Vagina (tissue), 2 donors: ENCODE results near the gene STK10. TPM values are rescaled to one million over a fixed set of nuclear protein-coding genes. Genes with fewer than 3 reads are reported as not detected.
A peak's percentile ranks its signal among the peaks of the same experiment; 100 is the strongest.

Source experiments
- DNase-seq, 2 donors: peaks; one replicate each; pipeline ENCODE4 v3.0.0-alpha.2; 2017; ENCODE audit errors: extremely low spot score in 2 of 2
- H3K27ac ChIP-seq: fragments of 200-600 bp; sonication (generic); one replicate; pipeline ENCODE4 v1.5.1; 2019
- H3K27me3 ChIP-seq: fragments of 200-600 bp; sonication (generic); one replicate; pipeline ENCODE4 v1.5.1; 2019
- H3K36me3 ChIP-seq, 2 donors: fragments of 200-600 bp; sonication (generic); one replicate each; pipeline ENCODE4 v1.5.1; 2017 to 2019
- H3K4me1 ChIP-seq: fragments of 200-600 bp; sonication (generic); one replicate; pipeline ENCODE4 v1.5.1; 2019
- H3K4me3 ChIP-seq, 2 donors: fragments of 200-600 bp; sonication (generic); 1 replicate in 1 of 2; 2 replicates in 1 of 2; pipeline ENCODE4 v1.5.1; 2016 to 2019
- H3K9me3 ChIP-seq: fragments of 200-600 bp; sonication (generic); one replicate; pipeline ENCODE4 v1.5.1; 2019
- CTCF ChIP-seq, 3 experiments: fragments of 450-650 bp in 2 of 3; fragments of 200-600 bp in 1 of 3; sonication (generic) in 1 of 3; IDR thresholded peaks; one replicate each; pipeline ENCODE4 v1.5.1; 2017 to 2019; ENCODE audit warnings: antibody characterized with exemption in 3 of 3, mild to moderate bottlenecking in 2 of 3, moderate library complexity in 2 of 3
- POLR2A ChIP-seq, 2 donors: fragments of 450-650 bp; IDR thresholded peaks; one replicate each; pipeline ENCODE4 v1.6.1; 2017; ENCODE audit warnings: antibody characterized with exemption in 2 of 2, mild to moderate bottlenecking in 2 of 2, moderate library complexity in 2 of 2
- POLR2AphosphoS5 ChIP-seq, 2 donors: sonication (generic); formaldehyde crosslinking; IDR thresholded peaks; one replicate each; pipeline ENCODE4 v1.9.0; 2017; ENCODE audit warnings: antibody characterized with exemption in 2 of 2, mild to moderate bottlenecking in 2 of 2, low read depth in 1 of 2; ENCODE audit not compliant: insufficient read depth in 1 of 2
- intact Hi-C: fragments of 100-400 bp; cut with DNase I; formaldehyde crosslinking; loops from one replicate; pipeline ENCODE4 v1.15.1; 2023
- total RNA-seq: library from RNA; depleted of rRNA; stranded (reverse); fragments of >200 nt; gene quantifications from one replicate; pipeline ENCODE4 v1.2.3, GENCODE V29; 2016

The STK10 gene
- total RNA-seq, 1 donor from 2014 or later = 33.9 TPM

GRCh38 chr5:172105811-172106210 is 82.2 kb downstream of the STK10 start:
- intact Hi-C loops = loop anchor here (5.0 kb wide), 1 partner anchor 186 kb away; no protein-coding TSS in a partner anchor
- no peak for TF ChIP-seq POLR2A (IDR thresholded peaks at IDR 0.05)
- no peak for TF ChIP-seq CTCF (IDR thresholded peaks at IDR 0.05)
- TF ChIP-seq POLR2AphosphoS5 (IDR thresholded peaks at IDR 0.05; ENCODE audit: insufficient read depth in 1 of 2, low read depth in 1 of 2) = no peak
- Histone ChIP-seq H3K27me3 (no peaks in the 10 kb centered on the region), H3K36me3 (peaks cover 0 to 3% of the 10 kb centered on the region in 2 donors), H3K4me1 (peaks cover 40% of the 10 kb centered on the region), H3K4me3 (no peak overlapping the region), H3K9me3 (no peaks in the 10 kb centered on the region), H3K27ac (no peak overlapping the region)
- no peak for DNase-seq

DNA sequence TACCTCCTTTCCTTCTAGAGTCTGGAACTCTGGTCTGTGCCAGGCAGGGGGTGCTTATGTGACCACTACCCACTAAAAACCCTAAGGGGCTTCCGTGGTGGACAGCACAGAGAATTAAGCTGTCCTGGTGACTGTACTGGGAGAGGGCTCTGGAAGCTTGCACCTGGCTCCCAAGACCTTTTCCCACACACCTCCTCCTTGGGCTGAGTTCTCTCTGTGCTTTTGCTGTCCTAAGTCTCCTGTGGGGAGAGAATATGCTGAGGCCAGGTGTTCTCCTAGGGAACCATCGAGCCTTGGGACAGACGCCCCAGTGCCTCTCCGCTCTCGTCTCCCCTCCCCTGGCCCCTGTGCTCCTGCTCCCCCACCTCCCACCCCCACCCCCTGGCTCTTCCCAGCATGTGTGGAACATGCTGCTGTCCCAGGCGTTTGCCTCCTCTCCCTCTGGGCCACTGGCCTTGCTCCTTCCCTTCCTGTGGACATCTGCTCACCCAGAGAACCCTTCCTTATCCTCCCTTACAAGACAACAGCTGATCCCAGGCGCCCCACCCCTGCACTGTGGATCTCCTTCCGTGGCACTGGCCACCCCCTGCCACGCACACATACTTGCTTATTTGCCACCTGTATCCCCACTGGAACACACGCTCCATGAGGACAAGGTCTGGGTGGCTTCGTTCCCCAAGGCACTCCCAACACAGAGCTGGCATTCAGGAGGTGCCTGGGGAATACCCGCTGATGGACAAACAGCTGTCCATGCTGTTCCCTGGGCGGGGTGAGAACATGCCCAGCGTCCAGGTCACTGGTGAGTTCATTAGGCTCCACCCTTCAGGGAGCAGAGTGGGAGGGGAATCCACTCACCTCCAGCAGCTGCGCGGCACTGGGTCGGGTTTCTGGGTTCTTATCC is 83.0 kb downstream of the STK10 start:
- H3K27me3 ChIP-seq = no peaks in the 10 kb centered on the region
- H3K4me1 ChIP-seq = peaks cover 32% of the 10 kb centered on the region
- TF ChIP-seq POLR2AphosphoS5 (IDR thresholded peaks at IDR 0.05; ENCODE audit: insufficient read depth in 1 of 2, low read depth in 1 of 2) = no peak
- no peaks in the 10 kb centered on the region for H3K9me3 ChIP-seq
- no peak overlapping the region for H3K4me3 ChIP-seq
- intact Hi-C loops = loop anchor here (5.0 kb wide), 1 partner anchor 187 kb away; no protein-coding TSS in a partner anchor
- H3K27ac ChIP-seq = no peak overlapping the region
- peaks cover 0 to 3% of the 10 kb centered on the region in 2 donors for H3K36me3 ChIP-seq
- no peak for DNase-seq

- Histone ChIP-seq H3K27ac (no peak overlapping the region), H3K4me1 (peaks cover 31% of the 10 kb centered on the region), H3K4me3 (no peak overlapping the region), H3K27me3 (no peaks in the 10 kb centered on the region), H3K9me3 (no peaks in the 10 kb centered on the region), H3K36me3 (peaks cover 0 to 3% of the 10 kb centered on the region in 2 donors)
- DNase-seq = no peak
- no peak for TF ChIP-seq CTCF (IDR thresholded peaks at IDR 0.05)
- no peak for TF ChIP-seq POLR2AphosphoS5 (IDR thresholded peaks at IDR 0.05; ENCODE audit: insufficient read depth in 1 of 2, low read depth in 1 of 2)
- no peak for TF ChIP-seq POLR2A (IDR thresholded peaks at IDR 0.05)
- intact Hi-C loops = no loop called here
Observed at GRCh38 chr5:172104021-172104420, 84.0 kb downstream of the STK10 start.

GRCh38 chr5:172102913-172103626 is 85.0 kb downstream of the STK10 start:
- peaks cover 31% of the 10 kb centered on the region for H3K4me1 ChIP-seq
- no peak for DNase-seq

More at GRCh38 chr5:172102913-172103626, 85.0 kb downstream of the STK10 start:
- H3K36me3 ChIP-seq = peaks cover 0 to 3% of the 10 kb centered on the region in 2 donors
- intact Hi-C loops = no loop called here
- H3K4me3 ChIP-seq = no peak overlapping the region
- TF ChIP-seq CTCF (IDR thresholded peaks at IDR 0.05) (no peak), POLR2A (IDR thresholded peaks at IDR 0.05) (no peak), POLR2AphosphoS5 (IDR thresholded peaks at IDR 0.05; ENCODE audit: insufficient read depth in 1 of 2, low read depth in 1 of 2) (peak in 1 of 2 donors; percentile 41)
- no peaks in the 10 kb centered on the region for H3K9me3 ChIP-seq
- H3K27ac ChIP-seq = no peak overlapping the region
- H3K27me3 ChIP-seq = no peaks in the 10 kb centered on the region
